OCI-LY7 (cell line): Measurements from ENCODE around the gene TSPAN11. TPM values are rescaled to one million over a fixed set of nuclear protein-coding genes. Genes with fewer than 3 reads are reported as not detected.
"Not testable (repeated sequence)": the region's sequence is repeated elsewhere in the genome, so short reads cannot be mapped to it uniquely, and the experiment has no call there.

Experiments
- BruUV-seq: library from RNA; stranded (reverse); fragments of 400-500 nt; replicated peaks from 2 replicates; lab custom pipeline; 2021; lab: Mats Ljungman, UMichigan
- CTCF ChIA-PET: fragments of 300-600 bp; sonication (Branson Sonifier 250); formaldehyde crosslinking; loops from one replicate; lab custom pipeline; 2022; ENCODE audit warnings: antibody characterized with exemption; ENCODE audit not compliant: unreplicated experiment; lab: Charles Lee
- POLR2A ChIA-PET: fragments of 300-600 bp; sonication (Branson Sonifier 250); formaldehyde crosslinking; loops from one replicate; lab custom pipeline; 2022; ENCODE audit warnings: antibody characterized with exemption; lab: Charles Lee
- DNase-seq: peaks from one replicate; pipeline ENCODE4 v3.0.0-alpha.2; 2015; ENCODE audit warnings: low spot score
- H2AFZ ChIP-seq: fragments of 200-600 bp; sonication (generic), shearing (Covaris generic); 2 replicates; pipeline ENCODE4 v1.6.1; 2014; ENCODE audit warnings: mild to moderate bottlenecking, antibody characterized with exemption, low read length, moderate library complexity
- H3K27ac ChIP-seq: fragments of 200-600 bp; sonication (generic); 2 replicates; pipeline ENCODE4 v1.5.1; 2014; ENCODE audit warnings: mixed run types, low read depth, mild to moderate bottlenecking, moderate library complexity, low read length, inconsistent platforms; ENCODE audit not compliant: poor library complexity, severe bottlenecking
- H3K36me3 ChIP-seq: fragments of 200-600 bp; sonication (generic); 2 replicates; pipeline ENCODE4 v1.6.1; 2014; ENCODE audit warnings: mild to moderate bottlenecking, antibody characterized with exemption, low read length, moderate library complexity, mixed read lengths; ENCODE audit not compliant: insufficient read depth
- H3K4me1 ChIP-seq: fragments of 200-600 bp; sonication (generic); 2 replicates; pipeline ENCODE4 v1.5.1; 2014; ENCODE audit warnings: mild to moderate bottlenecking, low read length; ENCODE audit not compliant: insufficient read depth, poor library complexity, severe bottlenecking
- H3K4me2 ChIP-seq: fragments of 200-600 bp; sonication (generic); 2 replicates; pipeline ENCODE4 v1.6.1; 2014; ENCODE audit warnings: mild to moderate bottlenecking, low read length
- H3K4me3 ChIP-seq: fragments of 200-600 bp; sonication (generic); 2 replicates; pipeline ENCODE4 v1.5.1; 2014; ENCODE audit warnings: mild to moderate bottlenecking, low read depth, low read length; ENCODE audit not compliant: poor library complexity, severe bottlenecking
- H3K79me2 ChIP-seq: fragments of 200-600 bp; sonication (generic); 2 replicates; pipeline ENCODE4 v1.6.1; 2016; ENCODE audit warnings: low read depth, mild to moderate bottlenecking, low read length, moderate library complexity, mixed read lengths; ENCODE audit not compliant: insufficient read depth
- H3K9me2 ChIP-seq: fragments of 200-600 bp; sonication (generic); 2 replicates; pipeline ENCODE4 v1.6.1; 2016; ENCODE audit warnings: mild to moderate bottlenecking, low read length, mixed read lengths; ENCODE audit not compliant: insufficient read depth
- H3K9me3 ChIP-seq: fragments of 200-600 bp; sonication (generic); 2 replicates; pipeline ENCODE4 v1.6.1; 2014; ENCODE audit warnings: mild to moderate bottlenecking, mixed run types, low read length, mixed read lengths
- H4K20me1 ChIP-seq: fragments of 200-600 bp; sonication (generic); 2 replicates; pipeline ENCODE4 v1.6.1; 2014; ENCODE audit warnings: mild to moderate bottlenecking, antibody characterized with exemption, low read length, moderate library complexity, mixed read lengths; ENCODE audit not compliant: insufficient read depth
- EZH2phosphoT487 ChIP-seq: fragments of 200-600 bp; sonication (generic); IDR thresholded peaks from 2 replicates; pipeline ENCODE4 v1.6.1; 2018; ENCODE audit warnings: low read depth, borderline replicate concordance, mild to moderate bottlenecking, mixed run types, antibody characterized with exemption, low read length, moderate library complexity, mixed read lengths
- intact Hi-C: fragments of 100-400 bp; cut with micrococcal nuclease; formaldehyde crosslinking; loops from one replicate; pipeline ENCODE4 v1.10.0; 2022; ENCODE audit not compliant: unreplicated experiment
- total RNA-seq, 2 experiments: library from RNA; depleted of rRNA in 1 of 2; stranded (reverse); fragments of >200 nt in 1 of 2; shearing (Covaris generic) in 1 of 2; gene quantifications; 2 replicates each; pipeline ENCODE4 v1.2.3, GENCODE V29; 2014 to 2022
- TF ChIP-seq, protein P1 (sequence below): fragments of 200-600 bp; sonication (generic); conservative IDR thresholded peaks from 2 replicates; pipeline ENCODE4 v1.5.1; 2014; ENCODE audit warnings: mild to moderate bottlenecking, antibody characterized with exemption, low read length, moderate library complexity, mixed read lengths

Gene TSPAN11
- total RNA-seq, 2 experiments from 2014 or later = not detected

DNA sequence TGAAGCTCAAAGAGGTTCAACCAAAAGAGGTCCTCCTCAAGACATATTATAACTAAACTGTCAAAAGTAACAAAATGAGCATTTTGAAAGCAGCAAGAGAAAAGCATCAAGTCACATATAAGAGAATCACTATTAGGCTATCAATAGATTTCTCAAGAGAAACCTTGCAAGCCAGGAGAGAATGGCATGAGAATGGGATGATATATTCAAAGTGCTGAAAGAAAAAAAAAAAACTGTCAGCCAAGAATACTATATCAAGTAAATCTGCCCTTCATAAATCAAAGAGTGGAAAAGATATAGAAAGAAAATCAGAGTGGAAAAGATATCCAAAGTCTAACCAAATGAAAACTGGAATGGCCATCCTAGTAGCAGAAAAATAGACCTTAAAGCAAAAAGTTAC, 39.3 kb upstream of the TSPAN11 start:
- no peaks in the 10 kb centered on the region for H3K4me1 ChIP-seq
- intact Hi-C loops = no loop called here
- H4K20me1 ChIP-seq = no peaks in the 10 kb centered on the region
- H3K9me3 ChIP-seq = 0 out of 2 replicates have a peak, but pooled peaks cover 4% of the 10 kb centered on the region
- TF ChIP-seq, protein P1, sequence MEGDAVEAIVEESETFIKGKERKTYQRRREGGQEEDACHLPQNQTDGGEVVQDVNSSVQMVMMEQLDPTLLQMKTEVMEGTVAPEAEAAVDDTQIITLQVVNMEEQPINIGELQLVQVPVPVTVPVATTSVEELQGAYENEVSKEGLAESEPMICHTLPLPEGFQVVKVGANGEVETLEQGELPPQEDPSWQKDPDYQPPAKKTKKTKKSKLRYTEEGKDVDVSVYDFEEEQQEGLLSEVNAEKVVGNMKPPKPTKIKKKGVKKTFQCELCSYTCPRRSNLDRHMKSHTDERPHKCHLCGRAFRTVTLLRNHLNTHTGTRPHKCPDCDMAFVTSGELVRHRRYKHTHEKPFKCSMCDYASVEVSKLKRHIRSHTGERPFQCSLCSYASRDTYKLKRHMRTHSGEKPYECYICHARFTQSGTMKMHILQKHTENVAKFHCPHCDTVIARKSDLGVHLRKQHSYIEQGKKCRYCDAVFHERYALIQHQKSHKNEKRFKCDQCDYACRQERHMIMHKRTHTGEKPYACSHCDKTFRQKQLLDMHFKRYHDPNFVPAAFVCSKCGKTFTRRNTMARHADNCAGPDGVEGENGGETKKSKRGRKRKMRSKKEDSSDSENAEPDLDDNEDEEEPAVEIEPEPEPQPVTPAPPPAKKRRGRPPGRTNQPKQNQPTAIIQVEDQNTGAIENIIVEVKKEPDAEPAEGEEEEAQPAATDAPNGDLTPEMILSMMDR = no peak
- no peak for TF ChIP-seq EZH2phosphoT487
- H3K9me2 ChIP-seq = no peaks in the 10 kb centered on the region
- no peaks in the 10 kb centered on the region for H3K36me3 ChIP-seq
- POLR2A ChIA-PET = interaction anchor here (0.8 kb wide), 1 partner anchor 11 kb away, joined by 3 read pairs; no protein-coding TSS in a partner anchor
- DNase-seq = no peak
- no peak overlapping the region for H2AFZ ChIP-seq
- CTCF ChIA-PET = no interaction called here
- BruUV-seq = no TSS peak
- no peak overlapping the region for H3K4me2 ChIP-seq
- H3K27ac ChIP-seq = no peak overlapping the region
- H3K79me2 ChIP-seq = no peaks in the 10 kb centered on the region
- H3K4me3 ChIP-seq = no peak overlapping the region

DNA sequence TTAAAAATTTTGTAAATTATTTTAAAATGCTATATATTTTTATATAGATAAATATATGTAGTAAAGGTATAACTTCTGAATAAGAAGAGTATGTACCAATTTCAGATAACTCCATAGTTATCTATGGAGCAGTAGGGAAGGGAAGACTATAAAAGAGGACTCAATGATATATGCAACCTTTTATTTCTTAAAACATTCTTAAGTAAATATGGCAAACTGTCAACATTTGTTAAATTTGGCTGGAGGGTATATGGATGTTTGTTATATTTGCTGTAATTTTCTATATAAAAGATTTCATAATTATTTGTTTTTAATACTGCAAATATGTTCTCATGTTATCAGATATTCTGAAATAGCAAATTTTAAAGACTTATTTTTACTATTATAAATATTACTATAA, 38.3 kb upstream of the TSPAN11 start:
- intact Hi-C loops = no loop called here
- Histone ChIP-seq H4K20me1 (no peaks in the 10 kb centered on the region), H3K4me1 (no peaks in the 10 kb centered on the region), H3K4me2 (no peak overlapping the region), H3K9me3 (0 out of 2 replicates have a peak, but pooled peaks cover 4% of the 10 kb centered on the region), H3K79me2 (no peaks in the 10 kb centered on the region), H3K9me2 (no peaks in the 10 kb centered on the region), H3K36me3 (no peaks in the 10 kb centered on the region), H3K4me3 (no peak overlapping the region), H3K27ac (no peak overlapping the region), H2AFZ (no peak overlapping the region)
- DNase-seq = no peak
- no TSS peak for BruUV-seq
- CTCF ChIA-PET = no interaction called here
- POLR2A ChIA-PET = no interaction called here
- TF ChIP-seq, protein P1 = no peak
- no peak for TF ChIP-seq EZH2phosphoT487

DNA sequence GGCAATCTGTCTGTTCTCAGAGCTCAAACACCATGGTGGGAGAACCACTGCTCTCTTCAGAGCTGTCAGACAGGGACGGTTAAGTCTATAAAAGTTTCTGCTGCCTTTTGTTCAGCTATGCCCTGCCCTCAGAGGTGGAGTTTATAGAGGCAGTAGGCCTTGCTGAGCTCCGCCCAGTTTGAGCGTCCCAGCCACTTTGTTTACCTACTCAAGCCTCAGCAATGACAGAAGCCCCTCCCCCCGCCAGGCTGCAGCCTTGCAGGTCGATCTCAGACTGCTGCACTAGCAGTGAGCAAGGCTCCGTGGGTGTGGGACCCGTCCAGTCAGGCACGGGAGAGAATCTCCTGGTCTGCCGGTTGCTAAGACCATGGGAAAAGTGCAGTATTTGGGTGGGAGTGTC, 32.0 kb upstream of the TSPAN11 start:
- H3K4me1 ChIP-seq, H2AFZ ChIP-seq, H3K4me2 ChIP-seq, BruUV-seq, H3K9me2 ChIP-seq, H3K4me3 ChIP-seq, H3K27ac ChIP-seq, H3K9me3 ChIP-seq, CTCF ChIA-PET, H3K79me2 ChIP-seq, DNase-seq, H3K36me3 ChIP-seq, H4K20me1 ChIP-seq, intact Hi-C loops: not testable (repeated sequence)
- POLR2A ChIA-PET = interaction anchor here (1.0 kb wide), 1 partner anchor 11 kb away, joined by 3 read pairs; no protein-coding TSS in a partner anchor
